Measurements from ENCODE around the gene FARP1.

Gene FARP1

GRCh38 chr13:98393873-98394272, 251.0 kb downstream of the FARP1 start:
- Histone ChIP-seq H4K12ac (ENCODE audit: low read depth, low read length) (no peak overlapping the region), H3K79me2 (ENCODE audit: control insufficient read depth, insufficient read depth, low read length, poor library complexity) (no peaks in the 10 kb centered on the region), H2AFZ (ENCODE audit: insufficient read depth, low read length, poor library complexity) (no peak overlapping the region), H3K27ac (ENCODE audit: low read depth, low read length) (no peak overlapping the region), H4K8ac (ENCODE audit: low read depth, low read length) (no peak overlapping the region), H3K14ac (ENCODE audit: low read length) (no peak overlapping the region), H3K4me1 (ENCODE audit: control insufficient read depth in 1 of 2, insufficient read depth in 2 of 2, low read length in 2 of 2) (no peaks in the 10 kb centered on the region), H2BK5ac (ENCODE audit: low read depth, low read length, poor library complexity) (no peak overlapping the region), H3K23ac (ENCODE audit: low read length) (no peak overlapping the region), H3K4me2 (ENCODE audit: low read length) (no peak overlapping the region), H3K27me3 (ENCODE audit: insufficient read depth, low read length) (no peaks in the 10 kb centered on the region), H2BK120ac (ENCODE audit: insufficient read depth, low read length, poor library complexity) (no peak overlapping the region), H2AK5ac (ENCODE audit: low read length) (no peak overlapping the region), H3K9ac (ENCODE audit: low read length) (no peak overlapping the region), H3K4me3 (ENCODE audit: low read depth, low read length) (no peak overlapping the region), H3K18ac (ENCODE audit: low read length) (no peak overlapping the region), H4K91ac (ENCODE audit: low read depth, low read length) (no peak overlapping the region), H2BK12ac (ENCODE audit: low read length) (no peak overlapping the region), H3K4ac (ENCODE audit: low read depth, low read length) (no peak overlapping the region), H3K79me1 (ENCODE audit: low read length) (no peaks in the 10 kb centered on the region), H3K9me3 (ENCODE audit: insufficient read depth, low read depth, low read length) (no peaks in the 10 kb centered on the region), H3K36me3 (ENCODE audit: control insufficient read depth in 1 of 2, insufficient read depth in 2 of 2, low read length in 2 of 2) (peaks cover 35 to 37% of the 10 kb centered on the region in 2 experiments)
- DNase-seq, result no peak
- no CpG with 5 or more reads among the region's 11 CpGs for WGBS (ENCODE audit: extremely low coverage, insufficient coverage, insufficient read length)

- no peak overlapping the region for H2BK120ac ChIP-seq (ENCODE audit: insufficient read depth, low read length, poor library complexity)
Measured at GRCh38 chr13:98394820-98395510, 252.1 kb downstream of the FARP1 start.

GRCh38 chr13:98396071-98396710, 253.3 kb downstream of the FARP1 start:
- no peak overlapping the region for H3K27ac ChIP-seq (ENCODE audit: low read depth, low read length)
- no peak overlapping the region for H2BK5ac ChIP-seq (ENCODE audit: low read depth, low read length, poor library complexity)
- no peak overlapping the region for H4K12ac ChIP-seq (ENCODE audit: low read depth, low read length)
- no peak overlapping the region for H4K8ac ChIP-seq (ENCODE audit: low read depth, low read length)
- no peaks in the 10 kb centered on the region for H3K79me2 ChIP-seq (ENCODE audit: control insufficient read depth, insufficient read depth, low read length, poor library complexity)
- no peaks in the 10 kb centered on the region for H3K4me1 ChIP-seq (ENCODE audit: control insufficient read depth in 1 of 2, insufficient read depth in 2 of 2, low read length in 2 of 2)
- H3K18ac ChIP-seq (ENCODE audit: low read length), result no peak overlapping the region
- no peak overlapping the region for H4K91ac ChIP-seq (ENCODE audit: low read depth, low read length)
- H2BK120ac ChIP-seq (ENCODE audit: insufficient read depth, low read length, poor library complexity), result no peak overlapping the region
- H3K4me2 ChIP-seq (ENCODE audit: low read length), result no peak overlapping the region
- no peak overlapping the region for H2AK5ac ChIP-seq (ENCODE audit: low read length)
- peaks cover 30% of the 10 kb centered on the region in 2 experiments for H3K36me3 ChIP-seq (ENCODE audit: control insufficient read depth in 1 of 2, insufficient read depth in 2 of 2, low read length in 2 of 2)
- DNase-seq, result no peak
- no peaks in the 10 kb centered on the region for H3K27me3 ChIP-seq (ENCODE audit: insufficient read depth, low read length)
- no peak overlapping the region for H2AFZ ChIP-seq (ENCODE audit: insufficient read depth, low read length, poor library complexity)
- H3K4me3 ChIP-seq (ENCODE audit: low read depth, low read length), result no peak overlapping the region
- H3K9ac ChIP-seq (ENCODE audit: low read length), result no peak overlapping the region
- no peak overlapping the region for H3K4ac ChIP-seq (ENCODE audit: low read depth, low read length)
- no peaks in the 10 kb centered on the region for H3K79me1 ChIP-seq (ENCODE audit: low read length)
- H3K23ac ChIP-seq (ENCODE audit: low read length), result no peak overlapping the region
- H3K9me3 ChIP-seq (ENCODE audit: insufficient read depth, low read depth, low read length), result no peaks in the 10 kb centered on the region
- H3K14ac ChIP-seq (ENCODE audit: low read length), result no peak overlapping the region
- H2BK12ac ChIP-seq (ENCODE audit: low read length), result no peak overlapping the region
- no CpG with 5 or more reads among the region's 16 CpGs for WGBS (ENCODE audit: extremely low coverage, insufficient coverage, insufficient read length)

More at GRCh38 chr13:98394820-98395510, 252.1 kb downstream of the FARP1 start:
- DNase-seq, result no peak
- H2BK12ac ChIP-seq (ENCODE audit: low read length), result no peak overlapping the region
- H3K27ac ChIP-seq (ENCODE audit: low read depth, low read length), result no peak overlapping the region
- no CpG with 5 or more reads among the region's 37 CpGs for WGBS (ENCODE audit: extremely low coverage, insufficient coverage, insufficient read length)
- H3K27me3 ChIP-seq (ENCODE audit: insufficient read depth, low read length), result no peaks in the 10 kb centered on the region
- H2AFZ ChIP-seq (ENCODE audit: insufficient read depth, low read length, poor library complexity), result no peak overlapping the region
- no peak overlapping the region for H4K12ac ChIP-seq (ENCODE audit: low read depth, low read length)
- no peak overlapping the region for H2BK5ac ChIP-seq (ENCODE audit: low read depth, low read length, poor library complexity)
- no peak overlapping the region for H3K9ac ChIP-seq (ENCODE audit: low read length)
- no peak overlapping the region for H3K14ac ChIP-seq (ENCODE audit: low read length)
- no peaks in the 10 kb centered on the region for H3K79me2 ChIP-seq (ENCODE audit: control insufficient read depth, insufficient read depth, low read length, poor library complexity)
- H2AK5ac ChIP-seq (ENCODE audit: low read length), result no peak overlapping the region
- H3K4ac ChIP-seq (ENCODE audit: low read depth, low read length), result no peak overlapping the region
- no peak overlapping the region for H3K4me2 ChIP-seq (ENCODE audit: low read length)
- no peak overlapping the region for H3K18ac ChIP-seq (ENCODE audit: low read length)
- no peaks in the 10 kb centered on the region for H3K79me1 ChIP-seq (ENCODE audit: low read length)
- H3K4me3 ChIP-seq (ENCODE audit: low read depth, low read length), result no peak overlapping the region
- no peak overlapping the region for H3K23ac ChIP-seq (ENCODE audit: low read length)
- H3K4me1 ChIP-seq (ENCODE audit: control insufficient read depth in 1 of 2, insufficient read depth in 2 of 2, low read length in 2 of 2), result no peaks in the 10 kb centered on the region
- peaks cover 33 to 36% of the 10 kb centered on the region in 2 experiments for H3K36me3 ChIP-seq (ENCODE audit: control insufficient read depth in 1 of 2, insufficient read depth in 2 of 2, low read length in 2 of 2)
- no peaks in the 10 kb centered on the region for H3K9me3 ChIP-seq (ENCODE audit: insufficient read depth, low read depth, low read length)
- H4K8ac ChIP-seq (ENCODE audit: low read depth, low read length), result no peak overlapping the region
- H4K91ac ChIP-seq (ENCODE audit: low read depth, low read length), result no peak overlapping the region

DNA sequence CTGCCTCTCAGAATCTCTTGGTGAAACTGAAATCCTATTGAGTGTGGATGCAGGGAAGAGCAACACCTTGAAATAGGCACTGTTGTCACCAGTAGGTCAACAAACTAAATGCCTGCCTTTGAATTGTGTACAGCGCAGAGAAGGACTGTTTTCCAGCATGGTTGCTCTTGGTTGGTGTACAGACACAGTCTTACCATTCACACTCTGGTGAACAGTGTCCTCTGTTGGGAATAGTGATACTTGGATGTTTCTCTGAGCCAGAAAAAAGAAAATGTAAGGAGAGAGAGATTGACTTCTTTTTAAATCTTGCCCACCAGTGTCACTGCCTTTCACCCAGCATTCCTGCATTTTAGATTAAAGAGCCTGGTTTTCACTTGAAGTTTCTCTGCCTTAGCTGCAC, 254.3 kb downstream of the FARP1 start:
- H3K9me3 ChIP-seq (ENCODE audit: insufficient read depth, low read depth, low read length), result no peaks in the 10 kb centered on the region
- H3K36me3 ChIP-seq (ENCODE audit: control insufficient read depth in 1 of 2, insufficient read depth in 2 of 2, low read length in 2 of 2), result peaks cover 29 to 30% of the 10 kb centered on the region in 2 experiments
- no peak overlapping the region for H3K4me2 ChIP-seq (ENCODE audit: low read length)
- H3K4me3 ChIP-seq (ENCODE audit: low read depth, low read length), result no peak overlapping the region
- no peak overlapping the region for H2BK120ac ChIP-seq (ENCODE audit: insufficient read depth, low read length, poor library complexity)
- no peaks in the 10 kb centered on the region for H3K27me3 ChIP-seq (ENCODE audit: insufficient read depth, low read length)
- H3K79me1 ChIP-seq (ENCODE audit: low read length), result no peaks in the 10 kb centered on the region
- no peak overlapping the region for H4K12ac ChIP-seq (ENCODE audit: low read depth, low read length)
- H3K14ac ChIP-seq (ENCODE audit: low read length), result no peak overlapping the region
- H2BK12ac ChIP-seq (ENCODE audit: low read length), result no peak overlapping the region
- H3K79me2 ChIP-seq (ENCODE audit: control insufficient read depth, insufficient read depth, low read length, poor library complexity), result no peaks in the 10 kb centered on the region
- H2AK5ac ChIP-seq (ENCODE audit: low read length), result no peak overlapping the region
- H4K91ac ChIP-seq (ENCODE audit: low read depth, low read length), result no peak overlapping the region
- H3K18ac ChIP-seq (ENCODE audit: low read length), result no peak overlapping the region
- H2BK5ac ChIP-seq (ENCODE audit: low read depth, low read length, poor library complexity), result no peak overlapping the region
- H3K4me1 ChIP-seq (ENCODE audit: control insufficient read depth in 1 of 2, insufficient read depth in 2 of 2, low read length in 2 of 2), result no peaks in the 10 kb centered on the region
- no CpG with 5 or more reads among the region's 1 CpG for WGBS (ENCODE audit: extremely low coverage, insufficient coverage, insufficient read length)
- H3K4ac ChIP-seq (ENCODE audit: low read depth, low read length), result no peak overlapping the region
- H3K9ac ChIP-seq (ENCODE audit: low read length), result no peak overlapping the region
- H4K8ac ChIP-seq (ENCODE audit: low read depth, low read length), result no peak overlapping the region
- no peak overlapping the region for H2AFZ ChIP-seq (ENCODE audit: insufficient read depth, low read length, poor library complexity)
- H3K23ac ChIP-seq (ENCODE audit: low read length), result no peak overlapping the region
- no peak for DNase-seq
- H3K27ac ChIP-seq (ENCODE audit: low read depth, low read length), result no peak overlapping the region

Measured in trophoblast cell (in vitro differentiated cells and primary cell).